ENCODE measurements around the gene LRRFIP1.
"Not testable (repeated sequence)": the region's sequence is repeated elsewhere in the genome, so short reads cannot be mapped to it uniquely, and the experiment has no call there.

The LRRFIP1 gene

GRCh38 chr2:237595829-237596519, 31.4 kb upstream of the LRRFIP1 start:
- not testable (repeated sequence) for H3K4me3 ChIP-seq, H3K27ac ChIP-seq

- Histone ChIP-seq H3K27ac (no peak overlapping the region), H3K4me3 (no peak overlapping the region)
Measured at GRCh38 chr2:237596520-237597195, 30.7 kb upstream of the LRRFIP1 start.

- Histone ChIP-seq H3K27ac (no peak overlapping the region), H3K4me3 (no peak overlapping the region)
Measured at GRCh38 chr2:237597196-237598145, 29.9 kb upstream of the LRRFIP1 start.

GRCh38 chr2:237598468-237599208, 28.7 kb upstream of the LRRFIP1 start:
- Histone ChIP-seq H3K27ac (no peak overlapping the region), H3K4me3 (no peak overlapping the region)

GRCh38 chr2:237599465-237600110, 27.8 kb upstream of the LRRFIP1 start:
- Histone ChIP-seq H3K4me3 (no peak overlapping the region), H3K27ac (peak overlapping the region in 11 of 21 experiments; percentile 5 to 81 (median 37))

- H3K27ac ChIP-seq, result peak overlapping the region in 12 of 21 experiments; percentile 5 to 81 (median 40)
Measured at GRCh38 chr2:237600205-237600846, 27.1 kb upstream of the LRRFIP1 start.

GRCh38 chr2:237601453-237602116, 25.8 kb upstream of the LRRFIP1 start:
- Histone ChIP-seq H3K27ac (no peak overlapping the region), H3K4me3 (no peak overlapping the region)

More at GRCh38 chr2:237600205-237600846, 27.1 kb upstream of the LRRFIP1 start:
- H3K4me3 ChIP-seq, result no peak overlapping the region

- Histone ChIP-seq H3K4me3 (no peak overlapping the region), H3K27ac (no peak overlapping the region)
Measured at GRCh38 chr2:237602409-237602808, 25.0 kb upstream of the LRRFIP1 start.

GRCh38 chr2:237603049-237603717, 24.2 kb upstream of the LRRFIP1 start:
- no peak overlapping the region for H3K4me3 ChIP-seq
- H3K27ac ChIP-seq, result peak overlapping the region in 8 of 21 experiments; percentile 37 to 66 (median 59)

GRCh38 chr2:237603718-237604362, 23.5 kb upstream of the LRRFIP1 start:
- H3K4me3 ChIP-seq, result no peak overlapping the region
- peak overlapping the region in 14 of 21 experiments; percentile 8 to 66 (median 54) for H3K27ac ChIP-seq

- Histone ChIP-seq H3K27ac (peak overlapping the region in 11 of 21 experiments; percentile 30 to 62 (median 52)), H3K4me3 (no peak overlapping the region)
Measured at GRCh38 chr2:237604391-237604790, 23.0 kb upstream of the LRRFIP1 start.

GRCh38 chr2:237604960-237605359, 22.4 kb upstream of the LRRFIP1 start:
- no peak overlapping the region for H3K4me3 ChIP-seq
- H3K27ac ChIP-seq, result no peak overlapping the region

GRCh38 chr2:237606522-237606921, 20.9 kb upstream of the LRRFIP1 start:
- not testable (repeated sequence) for H3K27ac ChIP-seq, H3K4me3 ChIP-seq

- no peak overlapping the region for H3K27ac ChIP-seq
- no peak overlapping the region for H3K4me3 ChIP-seq
Measured at GRCh38 chr2:237612527-237613357, 14.6 kb upstream of the LRRFIP1 start.

- H3K27ac ChIP-seq, result peak overlapping the region in 1 of 21 experiments; percentile 9
Measured at GRCh38 chr2:237613679-237614078, 13.7 kb upstream of the LRRFIP1 start.

GRCh38 chr2:237614151-237614720, 13.2 kb upstream of the LRRFIP1 start:
- no peak overlapping the region for H3K27ac ChIP-seq
- H3K4me3 ChIP-seq, result no peak overlapping the region

More at GRCh38 chr2:237613679-237614078, 13.7 kb upstream of the LRRFIP1 start:
- H3K4me3 ChIP-seq, result no peak overlapping the region
